Cardiac muscle cell (in vitro differentiated cells and primary cell): ENCODE results near the gene SPON1. TPM values are rescaled to one million over a fixed set of nuclear protein-coding genes. Genes with fewer than 3 reads are reported as not detected.

Experiments used
- DNase-seq, 2 donors: peaks; one replicate each; pipeline versions ENCODE4 v3.0.0 to v3.0.0-alpha.2; 2010 to 2017; ENCODE audit warnings: low read depth in 1 of 2, low spot score in 1 of 2
- H3K27ac ChIP-seq: fragments of 200-600 bp; sonication (generic); 2 replicates; pipeline ENCODE4 v1.5.1; 2016
- H3K27me3 ChIP-seq: fragments of 200-600 bp; sonication (generic); 2 replicates; pipeline ENCODE4 v1.6.0; 2016; ENCODE audit warnings: control low read depth
- H3K36me3 ChIP-seq: fragments of 200-600 bp; sonication (generic); 2 replicates; pipeline ENCODE4 v1.5.1; 2016; ENCODE audit warnings: control low read depth
- H3K4me1 ChIP-seq: fragments of 200-600 bp; sonication (generic); 2 replicates; pipeline ENCODE4 v1.8.1; 2017; ENCODE audit warnings: low read depth, mild to moderate bottlenecking, mixed run types
- H3K4me3 ChIP-seq: fragments of 200-600 bp; sonication (generic); 2 replicates; pipeline ENCODE4 v1.5.1; 2016; ENCODE audit warnings: mild to moderate bottlenecking
- H3K9me3 ChIP-seq: fragments of 200-600 bp; sonication (generic); 2 replicates; pipeline ENCODE4 v1.5.1; 2017; ENCODE audit warnings: low read depth, mild to moderate bottlenecking, control low read depth
- polyA plus RNA-seq: library from polyadenylated mRNA; unstranded; fragments of >200 nt; fragmentation: Nextera tagmentation; extraction: Ambion mirVana; gene quantifications from 2 replicates; pipeline ENCODE4 v1.2.1, GENCODE V29; 2016
- total RNA-seq: library from RNA; depleted of rRNA; stranded (reverse); fragments of >200 nt; gene quantifications from 2 replicates; pipeline ENCODE4 v1.2.3, GENCODE V29; 2016
- TF ChIP-seq, protein P1 (sequence below): IDR thresholded peaks from 2 replicates; pipeline ENCODE4 v1.5.1; 2012; ENCODE audit warnings: low read depth, mild to moderate bottlenecking, low read length

SPON1 gene
- total and polyA plus RNA-seq, 2 experiments from 2014 or later, result 13.3 to 22.0 TPM

DNA sequence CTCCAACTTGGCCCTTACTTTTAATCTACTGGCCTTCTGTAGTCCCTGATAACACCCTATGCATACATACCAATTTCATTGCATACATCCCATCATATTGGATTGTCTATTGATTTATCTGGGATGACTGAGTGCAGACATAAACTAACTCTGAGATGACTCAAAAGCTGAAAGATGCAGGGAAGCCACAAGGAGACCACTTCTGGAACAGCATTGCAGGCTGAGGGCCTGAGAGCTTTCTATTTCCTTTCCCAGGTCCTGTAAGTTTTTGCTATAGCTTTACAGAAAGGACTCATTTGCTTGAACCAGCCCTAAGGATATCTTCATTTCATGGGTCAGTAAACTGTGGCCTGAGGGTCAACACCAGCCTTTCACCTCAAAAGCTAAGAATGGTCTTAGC, 15.1 kb upstream of the SPON1 start:
- no peak for DNase-seq
- Histone ChIP-seq H3K27me3 (no peaks in the 10 kb centered on the region), H3K4me1 (no peaks in the 10 kb centered on the region), H3K4me3 (no peak overlapping the region), H3K27ac (no peak overlapping the region), H3K9me3 (no peaks in the 10 kb centered on the region), H3K36me3 (no peaks in the 10 kb centered on the region)
- TF ChIP-seq, protein P1, sequence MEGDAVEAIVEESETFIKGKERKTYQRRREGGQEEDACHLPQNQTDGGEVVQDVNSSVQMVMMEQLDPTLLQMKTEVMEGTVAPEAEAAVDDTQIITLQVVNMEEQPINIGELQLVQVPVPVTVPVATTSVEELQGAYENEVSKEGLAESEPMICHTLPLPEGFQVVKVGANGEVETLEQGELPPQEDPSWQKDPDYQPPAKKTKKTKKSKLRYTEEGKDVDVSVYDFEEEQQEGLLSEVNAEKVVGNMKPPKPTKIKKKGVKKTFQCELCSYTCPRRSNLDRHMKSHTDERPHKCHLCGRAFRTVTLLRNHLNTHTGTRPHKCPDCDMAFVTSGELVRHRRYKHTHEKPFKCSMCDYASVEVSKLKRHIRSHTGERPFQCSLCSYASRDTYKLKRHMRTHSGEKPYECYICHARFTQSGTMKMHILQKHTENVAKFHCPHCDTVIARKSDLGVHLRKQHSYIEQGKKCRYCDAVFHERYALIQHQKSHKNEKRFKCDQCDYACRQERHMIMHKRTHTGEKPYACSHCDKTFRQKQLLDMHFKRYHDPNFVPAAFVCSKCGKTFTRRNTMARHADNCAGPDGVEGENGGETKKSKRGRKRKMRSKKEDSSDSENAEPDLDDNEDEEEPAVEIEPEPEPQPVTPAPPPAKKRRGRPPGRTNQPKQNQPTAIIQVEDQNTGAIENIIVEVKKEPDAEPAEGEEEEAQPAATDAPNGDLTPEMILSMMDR, result no peak

DNA sequence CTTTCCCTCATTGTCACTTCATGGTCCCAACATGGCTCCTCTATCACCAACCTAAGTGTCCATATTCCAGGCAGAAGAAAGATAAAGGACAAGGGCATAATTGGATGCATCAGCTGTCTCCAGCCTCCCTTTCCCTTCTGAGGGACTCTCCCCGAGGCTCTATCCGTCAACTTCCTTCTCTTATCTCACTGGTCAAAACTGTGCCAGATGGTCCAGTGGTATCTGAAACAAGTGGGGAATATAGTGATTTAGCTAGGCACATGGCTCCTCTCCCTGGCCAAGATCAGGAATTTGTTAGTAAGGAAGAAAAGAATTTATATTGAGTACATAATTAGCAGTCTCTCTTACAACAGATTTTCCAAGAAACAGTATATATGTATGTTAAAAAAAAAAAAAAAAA, 12.6 kb upstream of the SPON1 start:
- Histone ChIP-seq H3K27me3 (no peaks in the 10 kb centered on the region), H3K36me3 (no peaks in the 10 kb centered on the region), H3K4me1 (no peaks in the 10 kb centered on the region), H3K9me3 (no peaks in the 10 kb centered on the region), H3K4me3 (no peak overlapping the region), H3K27ac (no peak overlapping the region)
- TF ChIP-seq, protein P1, result peak; percentile 21
- peak in 1 of 2 donors; percentile 66 for DNase-seq

DNA sequence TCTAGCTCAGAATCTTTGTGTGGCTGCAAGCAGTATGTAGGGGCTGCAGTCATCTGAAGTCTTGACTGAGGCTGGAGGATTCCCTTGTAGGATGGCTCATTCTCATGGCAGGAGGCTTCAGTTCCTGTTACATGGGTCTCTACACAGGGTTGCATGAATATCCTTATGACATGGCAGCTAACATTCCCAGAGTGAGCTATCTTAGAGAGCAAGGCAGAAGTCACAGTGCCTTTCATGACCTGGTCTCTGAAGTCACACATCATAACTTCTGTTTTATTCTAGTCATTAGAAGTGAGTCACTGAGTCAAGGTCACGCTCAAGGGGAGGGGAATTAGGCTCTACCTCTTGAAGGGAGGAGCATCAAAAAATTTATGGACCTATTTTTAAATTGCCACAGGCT, 10.3 kb upstream of the SPON1 start:
- H3K9me3 ChIP-seq, result no peaks in the 10 kb centered on the region
- no peaks in the 10 kb centered on the region for H3K27me3 ChIP-seq
- TF ChIP-seq, protein P1, result no peak
- no peaks in the 10 kb centered on the region for H3K36me3 ChIP-seq
- no peaks in the 10 kb centered on the region for H3K4me1 ChIP-seq
- no peak overlapping the region for H3K27ac ChIP-seq
- no peak overlapping the region for H3K4me3 ChIP-seq
- no peak for DNase-seq

DNA sequence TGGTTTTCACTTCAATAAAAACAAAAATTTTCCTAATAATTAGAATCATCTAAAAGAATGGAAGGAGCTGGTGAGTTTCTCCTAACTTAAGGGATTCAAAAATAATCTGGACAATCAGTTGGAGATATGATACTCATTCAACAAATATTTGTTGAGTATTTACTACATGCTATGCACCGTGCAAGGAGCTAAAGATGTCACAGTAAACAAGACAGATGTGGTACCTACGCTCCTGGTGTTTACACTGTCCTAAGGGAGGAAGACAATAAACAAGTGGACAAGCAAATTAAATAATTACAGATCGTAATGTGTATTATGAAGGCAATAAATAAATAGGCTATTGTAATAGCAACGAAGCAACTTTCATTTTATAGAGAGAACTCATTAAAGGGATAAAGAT, 9.9 kb upstream of the SPON1 start:
- TF ChIP-seq, protein P1, result no peak
- Histone ChIP-seq H3K27me3 (no peaks in the 10 kb centered on the region), H3K4me1 (no peaks in the 10 kb centered on the region), H3K27ac (no peak overlapping the region), H3K4me3 (no peak overlapping the region), H3K36me3 (no peaks in the 10 kb centered on the region), H3K9me3 (no peaks in the 10 kb centered on the region)
- DNase-seq, result no peak

DNA sequence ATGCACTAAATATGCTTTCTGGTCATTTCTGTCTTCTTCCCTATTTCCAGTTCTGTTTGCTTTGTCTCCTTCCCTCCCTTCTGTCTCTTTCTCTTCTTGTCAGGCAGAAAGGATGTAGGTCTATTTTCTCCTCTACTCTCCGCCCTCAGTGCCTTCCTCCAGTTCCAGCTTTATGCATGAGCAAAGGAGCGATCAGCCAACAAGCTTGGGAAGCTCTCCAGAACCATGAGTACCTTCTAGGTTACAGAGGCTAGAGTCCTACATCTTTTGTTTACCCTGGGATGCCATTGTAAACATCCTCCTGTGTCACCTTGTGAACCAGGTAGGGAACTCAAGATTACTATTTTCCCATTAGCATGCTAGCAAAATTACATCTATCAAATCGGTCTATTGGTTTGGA, 7.9 kb upstream of the SPON1 start:
- H3K9me3 ChIP-seq, result no peaks in the 10 kb centered on the region
- H3K36me3 ChIP-seq, result no peaks in the 10 kb centered on the region
- DNase-seq, result no peak
- peaks cover under 1% of the 10 kb centered on the region for H3K27me3 ChIP-seq
- TF ChIP-seq, protein P1, result no peak
- H3K27ac ChIP-seq, result no peak overlapping the region
- no peaks in the 10 kb centered on the region for H3K4me1 ChIP-seq
- no peak overlapping the region for H3K4me3 ChIP-seq

DNA sequence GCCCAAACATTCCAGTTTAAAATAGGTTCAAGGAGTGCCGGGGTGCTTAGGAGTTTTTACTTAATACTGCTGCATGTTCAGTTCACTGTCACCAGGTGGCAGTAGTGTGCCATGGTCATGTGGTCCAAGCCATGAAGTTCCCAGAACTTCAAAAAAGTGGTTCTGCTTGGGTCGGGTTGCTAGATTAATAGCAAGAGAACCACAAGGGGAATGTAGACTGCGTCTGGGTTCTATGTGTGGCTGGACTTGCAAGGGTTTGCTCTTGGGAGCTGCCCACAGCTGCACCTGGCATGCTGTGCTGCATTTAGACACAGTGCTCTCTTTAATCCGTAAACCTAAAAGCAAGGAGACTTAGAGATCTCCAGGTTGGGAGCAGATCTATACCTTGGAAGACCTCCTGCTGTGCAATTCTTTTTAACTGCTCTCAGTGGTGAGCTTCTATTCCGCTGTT, 6.5 kb upstream of the SPON1 start:
- TF ChIP-seq, protein P1, result peak; percentile 85
- Histone ChIP-seq H3K4me3 (no peak overlapping the region), H3K36me3 (no peaks in the 10 kb centered on the region), H3K4me1 (no peaks in the 10 kb centered on the region), H3K27ac (no peak overlapping the region), H3K27me3 (peaks cover 14% of the 10 kb centered on the region), H3K9me3 (no peaks in the 10 kb centered on the region)
- DNase-seq, result peak; percentile 75 to 84
